GM23338 (cell line): ENCODE results near the gene KRTAP5-4. TPM values are rescaled to one million over a fixed set of nuclear protein-coding genes. Genes with fewer than 3 reads are reported as not detected.

Experiments used
- ATAC-seq: fragments of 200-7000 bp; cut with Tn5 transposase; 3 replicates; pipeline ENCODE4 v1.9.1; 2020
- DNase-seq: peaks from one replicate; pipeline ENCODE4 v3.0.0-alpha.2; 2015; ENCODE audit warnings: low spot score
- H2AFZ ChIP-seq: fragments of 200-600 bp; sonication (generic); 2 replicates; pipeline ENCODE4 v1.8.0; 2016; ENCODE audit warnings: antibody characterized with exemption, mild to moderate bottlenecking, moderate library complexity
- H3F3A ChIP-seq: fragments of 200-600 bp; sonication (generic); replicated peaks from 2 replicates; pipeline ENCODE4 v1.8.0; 2017; ENCODE audit warnings: antibody characterized with exemption, mixed run types, low read depth
- H3K27ac ChIP-seq: fragments of 200-600 bp; sonication (generic); 2 replicates; pipeline ENCODE4 v1.6.1; 2016; ENCODE audit warnings: low read depth
- H3K27me3 ChIP-seq: fragments of 200-600 bp; sonication (generic); 2 replicates; pipeline ENCODE4 v1.8.0; 2016; ENCODE audit warnings: mild to moderate bottlenecking, mixed run types, moderate library complexity; ENCODE audit not compliant: insufficient read depth
- H3K36me3 ChIP-seq: fragments of 200-600 bp; sonication (generic); 2 replicates; pipeline ENCODE4 v1.8.0; 2016; ENCODE audit warnings: mild to moderate bottlenecking; ENCODE audit not compliant: insufficient read depth
- H3K4me1 ChIP-seq: fragments of 200-600 bp; sonication (generic); 2 replicates; pipeline ENCODE4 v1.8.0; 2016; ENCODE audit warnings: mild to moderate bottlenecking, moderate library complexity; ENCODE audit not compliant: insufficient read depth
- H3K4me2 ChIP-seq: fragments of 200-600 bp; sonication (generic); 2 replicates; pipeline ENCODE4 v1.7.1; 2017; ENCODE audit warnings: mixed run types
- H3K4me3 ChIP-seq: fragments of 200-600 bp; sonication (generic); 2 replicates; pipeline ENCODE4 v1.6.1; 2016; ENCODE audit warnings: mixed run types
- H3K79me2 ChIP-seq: fragments of 200-600 bp; sonication (generic); replicated peaks from 2 replicates; pipeline ENCODE4 v1.8.0; 2017; ENCODE audit warnings: mild to moderate bottlenecking; ENCODE audit not compliant: insufficient read depth
- H3K9me2 ChIP-seq: fragments of 200-600 bp; sonication (generic); 2 replicates; pipeline ENCODE4 v1.8.0; 2017; ENCODE audit not compliant: insufficient read depth
- H4K20me1 ChIP-seq: fragments of 200-600 bp; sonication (generic); replicated peaks from 2 replicates; pipeline ENCODE4 v1.8.0; 2017; ENCODE audit warnings: mild to moderate bottlenecking; ENCODE audit not compliant: insufficient read depth
- H3K27ac Mint-ChIP-seq: 2 replicates; pipeline ENCODE4 v1.8.0; 2020; ENCODE audit warnings: inconsistent platforms, mild to moderate bottlenecking, moderate library complexity, mixed read lengths
- H3K27me3 Mint-ChIP-seq: 3 replicates; pipeline ENCODE4 v1.8.0; 2022; ENCODE audit warnings: low read depth, mild to moderate bottlenecking, moderate library complexity, mixed read lengths, inconsistent platforms; ENCODE audit not compliant: insufficient read depth, poor library complexity
- H3K36me3 Mint-ChIP-seq: 3 replicates; pipeline ENCODE4 v1.8.0; 2021; ENCODE audit warnings: low read depth, mild to moderate bottlenecking, inconsistent platforms, moderate library complexity, mixed read lengths
- H3K4me1 Mint-ChIP-seq: 3 replicates; pipeline ENCODE4 v1.8.0; 2020; ENCODE audit warnings: mild to moderate bottlenecking, inconsistent platforms, mixed read lengths
- H3K4me3 Mint-ChIP-seq: 3 replicates; pipeline ENCODE4 v1.8.0; 2021; ENCODE audit warnings: moderate library complexity, mild to moderate bottlenecking, inconsistent platforms, mixed read lengths
- H3K9me3 Mint-ChIP-seq: 3 replicates; pipeline ENCODE4 v1.8.0; 2020; ENCODE audit warnings: moderate library complexity, mild to moderate bottlenecking, inconsistent platforms, mixed read lengths
- CREB1 ChIP-seq: fragments of 250-450 bp; sonication (Bioruptor Pico); IDR thresholded peaks from 2 replicates; pipeline ENCODE4 v1.5.0; 2020; ENCODE audit warnings: low read depth, mild to moderate bottlenecking, moderate library complexity
- EZH2 ChIP-seq: fragments of 200-600 bp; sonication (generic); IDR thresholded peaks from one replicate; pipeline ENCODE4 v1.8.0; 2017; ENCODE audit warnings: antibody characterized with exemption, mild to moderate bottlenecking, low read depth; ENCODE audit not compliant: unreplicated experiment
- NANOG ChIP-seq: IDR thresholded peaks from 2 replicates; pipeline ENCODE4 v1.6.1; 2016; ENCODE audit warnings: antibody characterized with exemption, borderline replicate concordance
- POLR2AphosphoS5 ChIP-seq: IDR thresholded peaks from 2 replicates; pipeline ENCODE4 v1.6.1; 2016; ENCODE audit warnings: antibody characterized with exemption, low read depth
- STAT1 ChIP-seq: IDR thresholded peaks from one replicate; pipeline ENCODE4 v1.6.1; 2016; ENCODE audit warnings: antibody characterized with exemption; ENCODE audit not compliant: unreplicated experiment
- ZNF114 ChIP-seq: fragments of 250-450 bp; sonication (Bioruptor Pico); IDR thresholded peaks from 2 replicates; pipeline ENCODE4 v1.5.0; 2020; ENCODE audit warnings: mild to moderate bottlenecking, moderate library complexity
- ZNF331 ChIP-seq: fragments of 250-450 bp; sonication (Bioruptor Pico); IDR thresholded peaks from 2 replicates; pipeline ENCODE4 v1.5.0; 2020; ENCODE audit warnings: low read depth, mild to moderate bottlenecking, moderate library complexity
- polyA plus RNA-seq: library from polyadenylated mRNA; unstranded; fragments of >200 nt; fragmentation: Nextera tagmentation; extraction: Ambion mirVana; gene quantifications from 2 replicates; pipeline ENCODE4 v1.2.1, GENCODE V29; 2016
- total RNA-seq: library from RNA; depleted of rRNA; stranded (reverse); fragments of >200 nt; shearing (Covaris generic); gene quantifications from 2 replicates; pipeline ENCODE4 v1.2.3, GENCODE V29; 2014
- TF ChIP-seq, protein P1 (sequence below): IDR thresholded peaks from one replicate; pipeline ENCODE4 v1.6.1; 2018; ENCODE audit warnings: antibody characterized with exemption; ENCODE audit not compliant: unreplicated experiment
- TF ChIP-seq, protein P2 (sequence below): IDR thresholded peaks from 2 replicates; pipeline ENCODE4 v1.6.1; 2016; ENCODE audit warnings: antibody characterized with exemption
- TF ChIP-seq, protein P3 (sequence below): fragments of 250-450 bp; sonication (Bioruptor Pico); IDR thresholded peaks from 2 replicates; pipeline ENCODE4 v1.5.0; 2020; ENCODE audit warnings: mild to moderate bottlenecking, moderate library complexity

KRTAP5-4 gene
- total and polyA plus RNA-seq, 2 experiments from 2014 or later, result not detected

DNA sequence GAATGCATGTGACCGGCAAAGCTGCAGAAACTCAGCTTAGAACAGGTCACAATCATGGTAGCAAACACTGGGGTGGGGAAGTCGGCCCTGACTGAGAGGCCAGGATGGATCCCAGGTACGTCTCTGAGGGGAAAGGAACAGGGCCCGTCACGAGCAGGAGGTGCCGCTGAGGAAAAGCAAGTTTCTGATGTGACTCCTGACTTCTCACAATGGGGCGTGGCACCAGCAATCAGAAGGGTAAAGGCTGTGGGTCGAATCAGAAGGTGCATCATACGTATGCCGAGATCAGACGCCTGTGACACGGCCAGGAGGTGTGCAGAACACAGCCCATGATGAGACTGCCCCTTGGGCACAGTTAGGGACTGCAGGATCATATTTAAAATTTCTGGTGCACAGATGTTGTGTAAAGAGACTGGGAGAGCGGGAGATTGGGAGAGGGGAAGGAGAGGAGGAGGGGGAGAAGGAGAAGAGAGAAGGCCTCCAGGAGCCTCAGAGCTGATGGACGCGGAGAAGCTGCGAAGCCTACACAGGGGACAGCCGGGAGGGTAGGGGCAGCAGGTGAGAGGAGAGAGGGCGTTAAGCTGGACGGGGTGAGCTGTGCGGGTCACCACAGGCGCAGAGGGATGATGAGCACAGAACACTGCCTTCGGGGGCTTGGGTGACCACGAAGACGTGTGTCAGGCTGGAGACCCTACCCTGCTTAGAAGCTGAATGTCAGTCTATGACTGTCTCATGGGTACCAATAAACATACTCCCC is 38.4 kb upstream of the KRTAP5-4 start (continued):
- TF ChIP-seq, protein P1, sequence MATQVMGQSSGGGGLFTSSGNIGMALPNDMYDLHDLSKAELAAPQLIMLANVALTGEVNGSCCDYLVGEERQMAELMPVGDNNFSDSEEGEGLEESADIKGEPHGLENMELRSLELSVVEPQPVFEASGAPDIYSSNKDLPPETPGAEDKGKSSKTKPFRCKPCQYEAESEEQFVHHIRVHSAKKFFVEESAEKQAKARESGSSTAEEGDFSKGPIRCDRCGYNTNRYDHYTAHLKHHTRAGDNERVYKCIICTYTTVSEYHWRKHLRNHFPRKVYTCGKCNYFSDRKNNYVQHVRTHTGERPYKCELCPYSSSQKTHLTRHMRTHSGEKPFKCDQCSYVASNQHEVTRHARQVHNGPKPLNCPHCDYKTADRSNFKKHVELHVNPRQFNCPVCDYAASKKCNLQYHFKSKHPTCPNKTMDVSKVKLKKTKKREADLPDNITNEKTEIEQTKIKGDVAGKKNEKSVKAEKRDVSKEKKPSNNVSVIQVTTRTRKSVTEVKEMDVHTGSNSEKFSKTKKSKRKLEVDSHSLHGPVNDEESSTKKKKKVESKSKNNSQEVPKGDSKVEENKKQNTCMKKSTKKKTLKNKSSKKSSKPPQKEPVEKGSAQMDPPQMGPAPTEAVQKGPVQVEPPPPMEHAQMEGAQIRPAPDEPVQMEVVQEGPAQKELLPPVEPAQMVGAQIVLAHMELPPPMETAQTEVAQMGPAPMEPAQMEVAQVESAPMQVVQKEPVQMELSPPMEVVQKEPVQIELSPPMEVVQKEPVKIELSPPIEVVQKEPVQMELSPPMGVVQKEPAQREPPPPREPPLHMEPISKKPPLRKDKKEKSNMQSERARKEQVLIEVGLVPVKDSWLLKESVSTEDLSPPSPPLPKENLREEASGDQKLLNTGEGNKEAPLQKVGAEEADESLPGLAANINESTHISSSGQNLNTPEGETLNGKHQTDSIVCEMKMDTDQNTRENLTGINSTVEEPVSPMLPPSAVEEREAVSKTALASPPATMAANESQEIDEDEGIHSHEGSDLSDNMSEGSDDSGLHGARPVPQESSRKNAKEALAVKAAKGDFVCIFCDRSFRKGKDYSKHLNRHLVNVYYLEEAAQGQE, result no peak
- TF ChIP-seq EZH2 (no peak), ZNF114 (no peak), STAT1 (no peak)
- TF ChIP-seq, protein P2, sequence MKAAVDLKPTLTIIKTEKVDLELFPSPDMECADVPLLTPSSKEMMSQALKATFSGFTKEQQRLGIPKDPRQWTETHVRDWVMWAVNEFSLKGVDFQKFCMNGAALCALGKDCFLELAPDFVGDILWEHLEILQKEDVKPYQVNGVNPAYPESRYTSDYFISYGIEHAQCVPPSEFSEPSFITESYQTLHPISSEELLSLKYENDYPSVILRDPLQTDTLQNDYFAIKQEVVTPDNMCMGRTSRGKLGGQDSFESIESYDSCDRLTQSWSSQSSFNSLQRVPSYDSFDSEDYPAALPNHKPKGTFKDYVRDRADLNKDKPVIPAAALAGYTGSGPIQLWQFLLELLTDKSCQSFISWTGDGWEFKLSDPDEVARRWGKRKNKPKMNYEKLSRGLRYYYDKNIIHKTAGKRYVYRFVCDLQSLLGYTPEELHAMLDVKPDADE, result no peak

DNA sequence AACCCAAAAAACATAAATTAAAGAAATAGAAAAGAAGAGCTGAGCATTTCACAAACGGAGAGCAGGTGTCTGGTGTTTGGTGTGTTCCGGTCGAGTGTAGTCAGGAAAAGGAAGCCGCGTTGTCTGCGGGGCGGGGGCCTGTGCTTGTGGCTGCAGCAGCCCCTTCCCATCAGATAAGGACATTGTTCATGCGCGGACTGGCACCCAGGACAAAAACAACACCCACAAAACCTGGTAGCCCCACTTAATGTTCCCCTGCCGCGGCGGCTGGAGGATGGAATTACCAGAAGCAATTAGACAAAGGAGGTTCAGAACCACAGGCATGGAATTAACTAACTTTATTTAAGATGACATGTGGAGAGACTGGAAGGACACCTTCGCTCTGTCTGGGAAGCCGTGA is 37.6 kb upstream of the KRTAP5-4 start:
- Histone ChIP-seq H3F3A (no peaks in the 10 kb centered on the region), H3K27ac (no peak overlapping the region), H4K20me1 (no peaks in the 10 kb centered on the region), H3K79me2 (no peaks in the 10 kb centered on the region), H3K27me3 (no peaks in the 10 kb centered on the region), H3K36me3 (no peaks in the 10 kb centered on the region), H2AFZ (no peak overlapping the region), H3K4me3 (no peak overlapping the region), H3K4me1 (no peaks in the 10 kb centered on the region), H3K4me2 (no peak overlapping the region), H3K9me2 (no peaks in the 10 kb centered on the region)
- Mint-ChIP-seq H3K27me3 (peaks cover 7% of the 10 kb centered on the region), H3K4me3 (no peak overlapping the region), H3K27ac (no peak overlapping the region), H3K4me1 (peaks cover 4% of the 10 kb centered on the region; the same call in 2 of the 3 replicates), H3K9me3 (no peaks in the 10 kb centered on the region), H3K36me3 (no peaks in the 10 kb centered on the region)
- DNase-seq (no peak), ATAC-seq (no peak)
- TF ChIP-seq, protein P1, result no peak
- TF ChIP-seq ZNF114 (no peak), POLR2AphosphoS5 (no peak), CREB1 (CRISPR knock-in tag) (no peak), ZNF331 (CRISPR knock-in tag) (no peak), NANOG (no peak)
- TF ChIP-seq, protein P3, sequence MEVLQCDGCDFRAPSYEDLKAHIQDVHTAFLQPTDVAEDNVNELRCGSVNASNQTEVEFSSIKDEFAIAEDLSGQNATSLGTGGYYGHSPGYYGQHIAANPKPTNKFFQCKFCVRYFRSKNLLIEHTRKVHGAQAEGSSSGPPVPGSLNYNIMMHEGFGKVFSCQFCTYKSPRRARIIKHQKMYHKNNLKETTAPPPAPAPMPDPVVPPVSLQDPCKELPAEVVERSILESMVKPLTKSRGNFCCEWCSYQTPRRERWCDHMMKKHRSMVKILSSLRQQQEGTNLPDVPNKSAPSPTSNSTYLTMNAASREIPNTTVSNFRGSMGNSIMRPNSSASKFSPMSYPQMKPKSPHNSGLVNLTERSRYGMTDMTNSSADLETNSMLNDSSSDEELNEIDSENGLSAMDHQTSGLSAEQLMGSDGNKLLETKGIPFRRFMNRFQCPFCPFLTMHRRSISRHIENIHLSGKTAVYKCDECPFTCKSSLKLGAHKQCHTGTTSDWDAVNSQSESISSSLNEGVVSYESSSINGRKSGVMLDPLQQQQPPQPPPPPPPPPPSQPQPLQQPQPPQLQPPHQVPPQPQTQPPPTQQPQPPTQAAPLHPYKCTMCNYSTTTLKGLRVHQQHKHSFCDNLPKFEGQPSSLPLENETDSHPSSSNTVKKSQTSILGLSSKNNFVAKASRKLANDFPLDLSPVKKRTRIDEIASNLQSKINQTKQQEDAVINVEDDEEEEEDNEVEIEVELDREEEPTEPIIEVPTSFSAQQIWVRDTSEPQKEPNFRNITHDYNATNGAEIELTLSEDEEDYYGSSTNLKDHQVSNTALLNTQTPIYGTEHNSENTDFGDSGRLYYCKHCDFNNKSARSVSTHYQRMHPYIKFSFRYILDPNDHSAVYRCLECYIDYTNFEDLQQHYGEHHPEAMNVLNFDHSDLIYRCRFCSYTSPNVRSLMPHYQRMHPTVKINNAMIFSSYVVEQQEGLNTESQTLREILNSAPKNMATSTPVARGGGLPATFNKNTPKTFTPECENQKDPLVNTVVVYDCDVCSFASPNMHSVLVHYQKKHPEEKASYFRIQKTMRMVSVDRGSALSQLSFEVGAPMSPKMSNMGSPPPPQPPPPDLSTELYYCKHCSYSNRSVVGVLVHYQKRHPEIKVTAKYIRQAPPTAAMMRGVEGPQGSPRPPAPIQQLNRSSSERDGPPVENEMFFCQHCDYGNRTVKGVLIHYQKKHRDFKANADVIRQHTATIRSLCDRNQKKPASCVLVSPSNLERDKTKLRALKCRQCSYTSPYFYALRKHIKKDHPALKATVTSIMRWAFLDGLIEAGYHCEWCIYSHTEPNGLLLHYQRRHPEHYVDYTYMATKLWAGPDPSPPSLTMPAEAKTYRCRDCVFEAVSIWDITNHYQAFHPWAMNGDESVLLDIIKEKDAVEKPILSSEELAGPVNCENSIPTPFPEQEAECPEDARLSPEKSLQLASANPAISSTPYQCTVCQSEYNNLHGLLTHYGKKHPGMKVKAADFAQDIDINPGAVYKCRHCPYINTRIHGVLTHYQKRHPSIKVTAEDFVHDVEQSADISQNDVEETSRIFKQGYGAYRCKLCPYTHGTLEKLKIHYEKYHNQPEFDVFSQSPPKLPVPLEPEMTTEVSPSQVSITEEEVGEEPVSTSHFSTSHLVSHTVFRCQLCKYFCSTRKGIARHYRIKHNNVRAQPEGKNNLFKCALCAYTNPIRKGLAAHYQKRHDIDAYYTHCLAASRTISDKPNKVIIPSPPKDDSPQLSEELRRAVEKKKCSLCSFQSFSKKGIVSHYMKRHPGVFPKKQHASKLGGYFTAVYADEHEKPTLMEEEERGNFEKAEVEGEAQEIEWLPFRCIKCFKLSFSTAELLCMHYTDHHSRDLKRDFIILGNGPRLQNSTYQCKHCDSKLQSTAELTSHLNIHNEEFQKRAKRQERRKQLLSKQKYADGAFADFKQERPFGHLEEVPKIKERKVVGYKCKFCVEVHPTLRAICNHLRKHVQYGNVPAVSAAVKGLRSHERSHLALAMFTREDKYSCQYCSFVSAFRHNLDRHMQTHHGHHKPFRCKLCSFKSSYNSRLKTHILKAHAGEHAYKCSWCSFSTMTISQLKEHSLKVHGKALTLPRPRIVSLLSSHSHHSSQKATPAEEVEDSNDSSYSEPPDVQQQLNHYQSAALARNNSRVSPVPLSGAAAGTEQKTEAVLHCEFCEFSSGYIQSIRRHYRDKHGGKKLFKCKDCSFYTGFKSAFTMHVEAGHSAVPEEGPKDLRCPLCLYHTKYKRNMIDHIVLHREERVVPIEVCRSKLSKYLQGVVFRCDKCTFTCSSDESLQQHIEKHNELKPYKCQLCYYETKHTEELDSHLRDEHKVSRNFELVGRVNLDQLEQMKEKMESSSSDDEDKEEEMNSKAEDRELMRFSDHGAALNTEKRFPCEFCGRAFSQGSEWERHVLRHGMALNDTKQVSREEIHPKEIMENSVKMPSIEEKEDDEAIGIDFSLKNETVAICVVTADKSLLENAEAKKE (CRISPR knock-in tag), result no peak
